ENCODE measurements around the gene MOV10. TPM values are rescaled to one million over a fixed set of nuclear protein-coding genes. Genes with fewer than 3 reads are reported as not detected.

MOV10 gene
- total RNA-seq, 1 donor from 2014 or later = 57.5 TPM

DNA sequence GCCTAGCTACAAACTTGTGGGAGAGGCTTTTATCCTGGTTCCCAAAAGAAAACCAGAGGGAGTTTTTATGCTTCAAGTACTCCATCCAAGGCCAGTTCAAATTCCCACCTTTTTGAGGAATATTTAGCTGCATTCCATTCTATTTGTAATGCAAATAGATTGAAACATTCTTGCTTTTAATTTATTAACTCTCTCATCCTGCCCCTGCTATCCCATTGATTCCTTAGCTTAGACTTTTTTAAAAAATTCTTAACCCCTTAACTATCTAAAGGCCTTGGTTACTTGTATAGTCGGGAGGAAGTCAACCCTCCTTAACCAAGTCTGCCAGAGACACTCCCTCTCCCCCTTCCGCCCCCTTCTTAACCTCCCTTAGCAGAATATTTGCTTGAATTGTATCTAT lies 2.5 kb upstream of the MOV10 start:
- no peak for ATAC-seq
- intact Hi-C loops (cut with DNase I) = no loop called here

DNA sequence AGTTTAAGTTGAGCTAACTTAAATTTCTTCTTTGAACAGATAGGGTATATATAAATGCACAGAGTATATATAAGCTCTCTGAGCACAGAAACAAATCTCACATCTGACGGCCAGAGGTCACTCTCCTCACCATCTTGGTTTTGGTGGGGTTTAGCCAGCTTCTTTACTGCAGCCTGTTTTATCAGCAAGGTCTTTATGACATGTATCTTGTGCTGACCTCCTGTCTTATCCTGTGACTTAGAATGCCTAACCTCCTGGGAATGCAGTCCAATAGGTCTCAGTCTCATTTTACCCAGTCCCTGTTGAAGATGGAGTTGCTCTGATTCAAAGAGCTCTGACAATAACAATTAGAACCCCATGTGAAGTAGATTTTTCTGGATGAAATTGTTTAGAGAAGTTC lies 1.6 kb upstream of the MOV10 start:
- no peak for ATAC-seq
- intact Hi-C loops (cut with DNase I) = no loop called here

More for the DNA sequence above, 2.5 kb upstream of the MOV10 start:
- DNase-seq (ENCODE audit: low spot score) = no peak

DNA sequence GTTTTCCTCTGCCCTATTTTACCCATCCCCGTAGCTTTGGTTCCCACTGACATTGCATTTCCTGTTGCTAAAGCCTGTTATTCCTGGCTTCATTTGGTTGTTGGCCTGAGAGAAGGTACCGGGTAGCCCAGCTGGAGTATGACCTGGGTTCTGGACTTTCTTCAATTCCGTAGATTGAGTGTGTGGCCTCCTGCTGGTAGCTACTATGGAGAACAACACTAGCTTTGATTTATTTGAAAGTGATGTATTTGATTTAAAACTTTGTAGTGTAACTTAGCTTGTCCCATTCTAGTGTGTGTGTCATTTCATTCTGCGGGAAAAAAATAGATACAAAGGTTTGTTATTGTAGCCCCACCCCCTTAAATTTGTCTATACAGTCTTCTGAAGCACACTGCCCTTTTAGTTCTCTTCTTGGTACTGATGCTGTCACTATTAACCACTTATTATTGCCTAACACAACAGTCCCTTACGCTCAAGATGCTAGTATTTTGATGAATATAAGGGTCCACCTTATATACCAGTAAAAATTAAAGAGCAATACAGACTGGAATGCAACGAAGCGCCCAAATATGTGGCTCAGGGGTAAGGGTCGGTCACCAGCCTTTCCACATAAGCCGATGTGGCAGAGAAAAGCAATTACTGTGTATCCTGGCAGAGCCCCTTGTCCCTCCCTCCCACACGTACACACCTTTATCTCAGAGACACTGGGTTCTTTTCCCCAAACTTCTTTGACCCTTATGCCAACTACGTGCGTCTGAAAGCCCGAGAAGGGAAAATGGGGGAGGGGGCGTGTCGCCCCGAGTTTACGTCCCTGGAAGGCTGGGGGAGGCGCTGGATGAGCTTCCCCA lies 643 bp upstream of the MOV10 start:
- ATAC-seq (peak; percentile 77), DNase-seq (ENCODE audit: low spot score) (no peak)
- intact Hi-C loops (cut with DNase I) = no loop called here

More for the DNA sequence above, 1.6 kb upstream of the MOV10 start:
- no peak for DNase-seq (ENCODE audit: low spot score)

DNA sequence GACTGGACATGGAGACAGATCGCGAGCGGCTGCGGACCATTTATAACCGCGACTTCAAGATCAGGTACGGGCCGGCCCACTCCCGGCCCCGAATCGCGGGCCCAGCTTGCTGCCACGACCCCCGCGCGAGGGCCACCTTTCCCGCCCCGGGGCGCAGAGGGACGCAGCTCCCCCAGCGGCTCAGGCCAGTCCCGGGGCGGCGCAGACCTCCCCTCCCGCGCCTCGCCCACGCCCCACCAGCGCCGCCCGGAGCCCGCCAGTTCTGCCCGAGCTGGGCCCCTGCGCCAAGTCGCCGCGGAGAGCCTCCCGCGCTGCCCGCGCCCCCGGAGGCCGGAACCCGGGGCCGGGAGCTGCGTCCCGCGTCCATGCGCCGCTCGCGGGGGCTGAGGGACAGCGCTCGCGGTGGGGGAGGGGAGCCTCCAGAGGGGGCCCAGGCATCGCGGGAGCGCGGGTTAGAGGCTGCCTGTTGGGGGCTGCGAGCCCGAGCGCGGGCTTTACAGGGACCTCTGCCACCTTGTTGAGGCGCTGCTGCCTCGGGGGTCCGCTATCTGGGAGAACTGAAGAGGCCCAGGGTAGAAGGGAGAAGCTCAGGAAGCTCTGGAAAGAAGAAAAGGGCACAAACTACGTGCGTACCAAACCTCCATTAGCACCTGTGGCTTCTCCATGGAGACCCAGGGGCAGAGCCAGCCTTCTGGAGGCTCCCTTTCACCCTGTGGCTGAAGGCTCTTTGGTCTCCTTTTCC lies 698 bp downstream of the MOV10 start:
- intact Hi-C loops (cut with DNase I) = no loop called here
- peak; percentile 75 for DNase-seq (ENCODE audit: low spot score)
- ATAC-seq = peak; percentile 44

DNA sequence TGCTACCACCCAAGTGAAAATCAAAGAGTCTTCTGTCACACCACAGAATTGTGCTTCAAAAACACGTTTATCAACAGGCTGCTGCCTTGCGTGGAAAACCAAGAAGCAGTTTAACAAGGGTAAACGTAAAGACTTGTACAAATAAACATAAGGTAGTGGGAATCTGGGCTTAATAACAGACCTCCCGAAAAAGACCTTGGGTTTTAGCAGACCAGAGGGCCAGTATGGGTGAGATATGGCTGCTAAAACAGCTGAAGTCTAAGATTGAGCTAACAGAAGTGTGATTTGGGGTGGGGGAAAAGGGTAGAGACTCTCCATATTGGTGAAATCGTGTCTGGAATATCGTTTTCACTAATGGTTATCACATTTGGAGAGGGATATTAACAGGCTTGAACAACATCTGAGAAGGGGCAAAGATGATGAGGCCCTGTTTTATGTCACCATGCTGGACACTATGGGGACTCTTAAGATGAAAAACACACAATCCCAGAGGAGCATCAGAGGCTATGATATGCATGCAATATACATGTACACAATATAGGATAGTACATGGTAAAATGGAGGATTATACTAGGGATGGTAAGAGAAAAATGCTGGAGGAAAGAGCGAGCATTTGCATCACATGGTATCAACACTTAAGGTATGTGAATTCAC lies 1.4 kb downstream of the MOV10 start:
- DNase-seq (ENCODE audit: low spot score) = no peak
- intact Hi-C loops (cut with DNase I) = no loop called here
- no peak for ATAC-seq

DNA sequence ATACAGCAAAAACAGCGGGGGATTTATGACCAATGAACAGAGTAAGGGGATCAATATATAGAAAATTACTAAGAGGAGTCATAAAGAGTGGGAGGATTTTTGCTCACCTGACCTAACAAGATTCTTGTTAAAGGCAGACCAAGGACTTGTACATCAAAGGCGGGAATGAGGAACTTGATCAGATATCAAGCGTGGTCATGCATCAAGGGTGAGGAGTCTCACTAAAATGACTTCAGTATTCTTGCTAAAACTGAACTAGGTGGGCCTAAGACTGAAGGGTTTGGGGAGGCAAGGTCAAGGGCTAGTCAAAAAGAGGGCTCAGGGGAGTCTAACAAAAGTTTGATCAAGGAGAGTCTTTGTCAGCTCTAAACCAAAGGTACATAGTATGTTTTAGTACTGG lies 2.1 kb downstream of the MOV10 start:
- ATAC-seq (no peak), DNase-seq (ENCODE audit: low spot score) (no peak)
- intact Hi-C loops (cut with DNase I) = no loop called here

DNA sequence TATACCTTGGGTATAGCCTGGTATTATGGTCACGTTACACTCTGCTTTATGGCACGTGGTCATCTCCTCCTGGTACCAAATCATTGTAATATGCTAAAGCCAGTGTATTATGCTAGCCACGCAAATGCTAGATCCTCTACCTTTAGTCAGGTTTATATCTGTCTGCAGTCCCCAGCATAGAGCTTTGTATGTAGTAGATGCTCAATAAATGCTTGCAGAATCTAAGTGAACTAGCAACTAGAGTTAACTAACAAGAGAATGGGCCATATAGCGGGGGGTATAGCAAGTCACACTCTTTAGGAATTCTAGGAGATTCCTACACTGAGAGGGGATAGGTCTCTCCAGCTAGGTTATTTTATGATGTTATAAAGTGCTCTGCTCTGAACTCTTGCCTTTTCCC lies 3.0 kb downstream of the MOV10 start:
- intact Hi-C loops (cut with DNase I) = no loop called here
- ATAC-seq = no peak
- no peak for DNase-seq (ENCODE audit: low spot score)

DNA sequence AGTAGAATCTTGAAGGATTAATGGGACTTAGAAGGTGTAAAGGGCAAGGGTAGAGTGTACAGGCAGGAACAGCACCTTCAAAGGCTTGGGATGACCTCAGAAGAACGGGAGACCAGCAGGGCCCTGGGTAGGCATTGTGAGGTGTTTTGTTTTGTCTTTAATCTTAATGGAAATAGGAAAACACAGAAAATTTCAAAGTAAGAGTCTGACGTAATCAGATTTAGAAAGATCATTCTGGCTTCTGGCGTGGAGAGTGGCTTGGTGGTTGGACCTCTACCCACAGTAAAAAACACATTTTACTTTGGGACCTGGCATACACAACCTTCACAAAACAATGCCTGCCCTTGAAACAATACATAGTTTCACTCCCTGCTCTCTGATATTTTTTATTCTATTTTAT lies 4.1 kb downstream of the MOV10 start:
- ATAC-seq (no peak), DNase-seq (ENCODE audit: low spot score) (no peak)
- intact Hi-C loops (cut with DNase I) = no loop called here

DNA sequence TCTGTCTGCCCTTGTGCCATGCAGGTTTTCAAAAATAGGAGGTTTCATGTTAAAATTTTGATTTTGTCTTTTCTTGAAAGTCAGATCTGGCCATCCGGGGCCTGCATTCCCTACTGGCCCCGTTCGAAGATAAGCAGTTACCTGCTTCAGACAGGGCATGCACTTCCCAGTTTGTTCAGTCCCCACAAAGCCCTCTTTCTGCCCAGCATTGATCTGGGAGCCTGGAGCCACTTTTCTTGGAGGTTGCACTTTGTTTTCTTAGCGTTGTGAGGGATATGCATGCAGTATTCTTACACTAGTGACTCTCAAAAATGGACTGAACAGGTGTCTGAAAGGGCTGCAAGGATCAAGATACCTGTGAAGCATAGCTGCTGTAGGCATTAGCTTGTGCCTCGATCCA lies 11.5 kb downstream of the MOV10 start:
- DNase-seq (ENCODE audit: low spot score) (no peak), ATAC-seq (no peak)
- intact Hi-C loops (cut with DNase I) = no loop called here

DNA sequence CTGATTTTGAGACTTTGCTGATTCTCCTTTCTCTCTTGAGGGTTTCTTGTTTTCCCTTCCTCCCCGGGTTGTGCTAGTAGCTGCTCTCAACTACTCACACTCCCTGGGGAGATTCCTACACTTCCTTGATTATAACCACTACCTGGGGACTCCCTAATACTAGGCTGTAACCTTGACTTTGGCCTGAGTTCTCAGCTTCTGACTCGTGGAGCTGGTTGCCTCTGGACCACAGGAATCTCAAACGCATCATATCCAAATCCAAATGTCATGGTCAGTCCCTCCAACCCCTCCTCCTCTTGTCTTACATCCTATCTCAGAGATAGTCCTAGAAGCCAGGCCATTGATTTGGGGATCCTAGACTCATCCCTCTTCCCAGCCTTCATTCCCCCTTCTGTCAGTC lies 12.0 kb downstream of the MOV10 start:
- intact Hi-C loops (cut with DNase I) = no loop called here
- DNase-seq (ENCODE audit: low spot score) = no peak
- no peak for ATAC-seq

DNA sequence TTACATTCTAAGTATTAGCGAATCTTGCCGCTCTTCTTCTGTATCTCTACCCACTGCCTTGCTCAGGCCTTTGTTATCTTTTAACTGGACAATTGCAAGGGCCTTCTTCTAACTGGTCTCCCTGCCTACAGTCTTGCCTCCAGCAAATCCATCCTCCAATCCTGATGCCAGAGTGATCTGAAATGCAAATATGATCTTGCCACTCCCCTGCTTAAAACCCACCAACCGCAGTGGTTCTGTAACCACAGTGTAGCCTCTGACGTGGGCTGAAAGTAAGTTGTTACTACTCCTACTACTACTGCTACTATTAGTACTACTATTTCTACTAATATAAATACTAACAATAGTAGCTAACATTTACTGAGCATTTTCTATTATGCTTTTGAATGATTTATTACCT lies 12.4 kb downstream of the MOV10 start:
- DNase-seq (ENCODE audit: low spot score) (no peak), ATAC-seq (no peak)
- intact Hi-C loops (cut with DNase I) = no loop called here

DNA sequence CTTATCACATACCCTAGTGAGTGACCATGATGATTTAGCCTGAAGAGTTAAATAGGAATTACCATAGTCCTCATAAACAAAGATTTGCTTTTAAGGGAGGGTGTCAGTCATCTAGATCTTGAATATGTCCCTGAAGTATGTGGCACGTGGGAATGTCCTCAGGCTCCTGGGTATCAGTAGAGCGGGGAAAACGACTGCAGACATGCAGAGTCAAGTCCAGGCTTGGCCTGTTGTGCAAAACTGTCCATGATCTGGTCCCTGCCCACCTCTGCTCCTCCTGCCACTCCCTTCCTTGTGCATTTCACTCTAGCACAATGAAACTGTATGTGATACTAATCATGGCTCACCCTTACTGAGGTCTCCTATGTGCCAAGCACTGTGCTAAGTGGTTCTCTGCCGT lies 12.9 kb downstream of the MOV10 start:
- DNase-seq (ENCODE audit: low spot score) (no peak), ATAC-seq (no peak)
- intact Hi-C loops (cut with DNase I) = no loop called here

DNA sequence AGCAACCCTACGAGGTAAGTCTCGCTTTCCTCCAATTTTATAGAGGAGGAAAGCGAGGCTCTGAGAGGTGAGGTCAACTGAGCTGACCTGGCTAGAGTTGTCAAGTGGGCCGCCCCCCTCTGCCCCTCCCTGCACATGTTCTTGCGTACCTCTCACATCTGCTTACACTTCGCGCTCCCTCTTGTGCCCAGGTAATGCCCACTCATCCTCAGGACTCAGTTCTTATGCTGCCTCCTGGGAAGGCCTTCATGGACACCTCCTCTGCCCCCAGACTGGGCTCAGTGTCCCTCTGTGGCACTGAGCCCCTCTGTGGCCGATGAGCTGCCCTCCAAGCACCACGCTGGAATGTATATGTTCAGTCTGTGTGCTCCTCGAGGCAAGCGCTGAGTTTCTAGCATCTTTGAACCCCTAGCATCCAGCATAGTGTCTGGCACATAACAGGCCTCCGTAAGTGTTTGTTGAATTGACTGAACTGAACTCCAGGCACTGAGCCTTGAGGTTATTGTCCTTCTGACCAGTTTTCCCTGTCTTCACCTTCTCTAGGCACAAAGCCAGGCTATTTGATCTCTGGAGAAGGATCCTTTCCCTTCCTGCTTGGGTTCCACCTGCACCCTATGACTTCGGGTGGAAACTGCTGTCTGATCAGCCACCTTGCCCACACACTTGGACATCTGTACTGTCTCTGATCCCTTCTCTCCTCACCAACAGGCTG lies 13.5 kb downstream of the MOV10 start:
- DNase-seq (ENCODE audit: low spot score) (no peak), ATAC-seq (peak; percentile 19)
- intact Hi-C loops (cut with DNase I) = no loop called here

DNA sequence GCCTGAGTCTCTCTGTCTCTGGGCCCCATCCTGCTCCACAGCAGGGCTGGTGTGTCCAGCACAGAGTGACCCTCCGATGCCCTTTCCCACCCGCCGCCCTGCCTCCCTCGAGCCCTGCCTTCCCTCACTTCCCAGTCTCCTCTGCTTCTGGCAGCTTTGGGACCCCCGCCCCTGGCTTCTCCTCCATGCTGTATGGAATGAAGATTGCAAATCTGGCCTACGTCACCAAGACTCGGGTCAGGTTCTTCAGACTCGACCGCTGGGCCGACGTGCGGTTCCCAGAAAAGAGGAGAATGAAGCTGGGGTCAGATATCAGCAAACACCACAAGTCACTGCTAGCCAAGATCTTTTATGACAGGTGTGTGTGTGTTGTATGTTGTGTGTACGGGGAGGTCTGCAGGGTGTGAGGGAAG lies 14.3 kb downstream of the MOV10 start:
- DNase-seq (ENCODE audit: low spot score) = no peak
- intact Hi-C loops (cut with DNase I) = no loop called here
- peak; percentile 67 for ATAC-seq

DNA sequence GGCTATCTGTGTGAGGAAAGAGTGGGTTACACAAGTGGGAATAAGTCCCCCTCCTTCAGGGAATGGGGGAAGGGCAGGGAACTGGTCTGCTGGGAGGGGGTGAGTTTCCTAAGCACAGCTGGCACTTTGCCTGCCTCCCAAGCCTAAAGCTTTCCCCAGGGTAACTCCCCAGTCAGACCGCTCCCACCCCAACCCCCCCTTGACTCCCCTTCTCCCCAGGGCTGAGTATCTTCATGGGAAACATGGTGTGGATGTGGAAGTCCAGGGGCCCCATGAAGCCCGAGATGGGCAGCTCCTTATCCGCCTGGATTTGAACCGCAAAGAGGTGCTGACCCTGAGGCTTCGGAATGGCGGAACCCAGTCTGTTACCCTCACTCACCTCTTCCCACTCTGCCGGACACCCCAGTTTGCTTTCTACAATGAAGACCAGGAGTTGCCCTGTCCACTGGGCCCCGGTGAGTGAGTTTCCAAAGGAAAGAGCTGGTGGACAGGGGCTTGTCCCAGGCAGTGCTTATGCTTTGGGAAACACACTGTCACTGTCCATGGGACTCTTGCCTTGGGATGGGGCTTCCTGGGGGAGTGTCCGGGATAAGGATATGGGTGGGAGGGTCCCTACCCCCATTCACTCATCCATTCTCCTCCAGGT lies 14.9 kb downstream of the MOV10 start:
- ATAC-seq (peak; percentile 32), DNase-seq (ENCODE audit: low spot score) (no peak)
- intact Hi-C loops (cut with DNase I) = no loop called here

DNA sequence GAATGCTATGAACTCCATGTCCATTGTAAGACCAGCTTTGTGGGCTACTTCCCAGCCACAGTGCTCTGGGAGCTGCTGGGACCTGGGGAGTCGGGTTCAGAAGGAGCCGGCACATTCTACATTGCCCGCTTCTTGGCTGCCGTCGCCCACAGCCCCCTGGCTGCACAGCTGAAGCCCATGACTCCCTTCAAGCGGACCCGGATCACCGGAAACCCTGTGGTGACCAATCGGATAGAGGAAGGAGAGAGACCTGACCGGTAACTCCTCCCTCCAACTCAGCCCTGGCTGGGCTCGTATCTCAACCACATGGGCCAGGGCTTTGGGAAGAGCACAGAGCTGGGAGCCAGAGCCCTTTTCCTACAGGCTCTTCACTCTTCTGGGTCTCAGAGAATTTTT lies 15.4 kb downstream of the MOV10 start:
- no peak for DNase-seq (ENCODE audit: low spot score)
- intact Hi-C loops (cut with DNase I) = no loop called here
- ATAC-seq = no peak

DNA sequence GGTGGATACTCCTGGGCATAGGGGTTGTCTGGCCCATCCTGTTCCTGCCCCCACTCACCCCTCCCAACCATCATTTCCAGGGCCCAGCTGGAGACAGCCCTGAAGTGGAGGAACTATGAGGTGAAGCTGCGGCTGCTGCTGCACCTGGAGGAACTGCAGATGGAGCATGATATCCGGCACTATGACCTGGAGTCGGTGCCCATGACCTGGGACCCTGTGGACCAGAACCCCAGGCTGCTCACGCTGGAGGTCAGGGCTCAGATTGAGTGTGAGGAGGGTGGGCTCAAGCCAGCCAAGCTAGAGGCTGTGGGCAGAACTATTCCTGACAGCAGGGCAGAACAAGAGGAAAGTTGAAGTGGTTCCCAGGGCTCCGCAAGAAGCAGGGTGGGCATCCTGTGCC lies 18.2 kb downstream of the MOV10 start:
- DNase-seq (ENCODE audit: low spot score) = no peak
- no peak for ATAC-seq
- intact Hi-C loops (cut with DNase I) = no loop called here

DNA sequence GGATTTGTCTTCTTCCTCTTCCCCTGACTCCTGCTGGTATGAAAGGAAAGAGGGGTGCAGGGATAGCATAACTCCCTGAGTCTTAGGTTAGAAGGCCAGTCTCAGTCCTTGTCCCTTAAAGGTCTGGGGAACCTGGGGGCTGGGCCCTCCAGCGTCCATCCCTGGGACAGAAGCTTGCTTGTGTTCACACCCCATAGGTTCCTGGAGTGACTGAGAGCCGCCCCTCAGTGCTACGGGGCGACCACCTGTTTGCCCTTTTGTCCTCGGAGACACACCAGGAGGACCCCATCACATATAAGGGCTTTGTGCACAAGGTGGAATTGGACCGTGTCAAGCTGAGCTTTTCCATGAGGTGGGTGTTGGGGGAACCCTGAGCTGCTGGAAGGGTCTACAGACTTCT lies 19.4 kb downstream of the MOV10 start:
- no peak for DNase-seq (ENCODE audit: low spot score)
- no peak for ATAC-seq
- intact Hi-C loops (cut with DNase I) = no loop called here

DNA sequence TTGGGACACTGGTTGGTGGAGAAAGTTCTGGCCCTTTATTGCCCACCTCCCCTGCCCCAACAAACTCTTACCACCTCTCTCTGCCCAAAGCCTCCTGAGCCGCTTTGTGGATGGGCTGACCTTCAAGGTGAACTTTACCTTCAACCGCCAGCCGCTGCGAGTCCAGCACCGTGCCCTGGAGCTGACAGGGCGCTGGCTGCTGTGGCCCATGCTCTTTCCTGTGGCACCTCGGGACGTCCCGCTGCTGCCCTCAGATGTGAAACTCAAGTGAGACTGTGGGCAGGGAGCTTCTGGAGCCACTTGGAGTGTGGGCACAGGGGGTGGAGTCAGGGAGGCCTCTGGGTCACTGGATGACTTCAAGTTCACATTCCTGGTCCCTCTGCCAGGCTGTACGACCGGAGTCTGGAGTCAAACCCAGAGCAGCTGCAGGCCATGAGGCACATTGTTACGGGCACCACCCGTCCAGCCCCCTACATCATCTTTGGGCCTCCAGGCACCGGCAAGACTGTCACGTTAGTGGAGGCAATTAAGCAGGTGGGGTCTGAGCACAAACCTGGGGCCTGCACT lies 20.0 kb downstream of the MOV10 start:
- intact Hi-C loops (cut with DNase I) = no loop called here
- no peak for DNase-seq (ENCODE audit: low spot score)
- ATAC-seq = no peak

Data from sciatic nerve (tissue), 2 donors.